Astrocyte (in vitro differentiated cells and primary cell): Measurements from ENCODE around the gene LRSAM1. TPM values are rescaled to one million over a fixed set of nuclear protein-coding genes. Genes with fewer than 3 reads are reported as not detected.
A peak's percentile ranks its signal among the peaks of the same experiment; 100 is the strongest.

Experiments
- DNase-seq: peaks from one replicate; pipeline ENCODE4 v3.0.0-alpha.2; 2010; ENCODE audit warnings: low read depth
- FAIRE-seq: peaks from 2 replicates; lab custom pipeline; 2011; peaks lifted over from hg19 to GRCh38; lab: Jason Lieb, UNC
- H2AFZ ChIP-seq: 2 replicates; pipeline ENCODE4 v1.6.0; 2012; ENCODE audit warnings: low read depth, low read length, inconsistent platforms
- H3K27ac ChIP-seq: 2 replicates; pipeline ENCODE4 v1.5.1; 2011; ENCODE audit warnings: low read depth, low read length, inconsistent platforms
- H3K27me3 ChIP-seq: 2 replicates; pipeline ENCODE4 v1.6.0; 2011; ENCODE audit warnings: low read length, inconsistent platforms; ENCODE audit not compliant: insufficient read depth
- H3K36me3 ChIP-seq: 2 replicates; pipeline ENCODE4 v1.5.1; 2011; ENCODE audit warnings: low read length, inconsistent platforms; ENCODE audit not compliant: insufficient read depth
- H3K4me1 ChIP-seq: 2 replicates; pipeline ENCODE4 v1.5.1; 2011; ENCODE audit warnings: low read length, inconsistent platforms; ENCODE audit not compliant: insufficient read depth
- H3K4me2 ChIP-seq: 2 replicates; pipeline ENCODE4 v1.6.0; 2012; ENCODE audit warnings: low read length, inconsistent platforms
- H3K4me3 ChIP-seq: 2 replicates; pipeline ENCODE4 v1.5.1; 2011; ENCODE audit warnings: low read depth, mild to moderate bottlenecking, low read length, inconsistent platforms; ENCODE audit not compliant: insufficient read depth
- H3K79me2 ChIP-seq: 2 replicates; pipeline ENCODE4 v1.6.0; 2012; ENCODE audit warnings: mild to moderate bottlenecking, low read length, inconsistent platforms; ENCODE audit not compliant: insufficient read depth
- H3K9ac ChIP-seq: 2 replicates; pipeline ENCODE4 v1.6.0; 2012; ENCODE audit warnings: mild to moderate bottlenecking, low read length, inconsistent platforms
- H3K9me3 ChIP-seq: 2 replicates; pipeline ENCODE4 v1.5.1; 2012; ENCODE audit warnings: low read depth, mild to moderate bottlenecking, low read length, inconsistent platforms; ENCODE audit not compliant: insufficient read depth
- H4K20me1 ChIP-seq: 2 replicates; pipeline ENCODE4 v1.6.0; 2012; ENCODE audit warnings: low read length, inconsistent platforms; ENCODE audit not compliant: insufficient read depth
- H3K27ac Mint-ChIP-seq: one replicate; pipeline ENCODE4 v1.8.0; 2021; ENCODE audit warnings: mild to moderate bottlenecking, mixed read lengths; ENCODE audit not compliant: unreplicated experiment
- H3K27me3 Mint-ChIP-seq: one replicate; pipeline ENCODE4 v1.8.0; 2021; ENCODE audit warnings: low read depth, mixed read lengths; ENCODE audit not compliant: unreplicated experiment
- H3K36me3 Mint-ChIP-seq: one replicate; pipeline ENCODE4 v1.8.0; 2021; ENCODE audit warnings: low read depth, mixed read lengths; ENCODE audit not compliant: unreplicated experiment
- H3K4me1 Mint-ChIP-seq: one replicate; pipeline ENCODE4 v1.8.0; 2021; ENCODE audit warnings: low read depth, mixed read lengths; ENCODE audit not compliant: unreplicated experiment
- H3K4me3 Mint-ChIP-seq: one replicate; pipeline ENCODE4 v1.8.0; 2021; ENCODE audit warnings: mild to moderate bottlenecking, moderate library complexity, mixed read lengths; ENCODE audit not compliant: unreplicated experiment
- H3K9me3 Mint-ChIP-seq: one replicate; pipeline ENCODE4 v1.8.0; 2021; ENCODE audit warnings: mild to moderate bottlenecking, mixed read lengths; ENCODE audit not compliant: unreplicated experiment
- EZH2 ChIP-seq: IDR thresholded peaks from 2 replicates; pipeline ENCODE4 v1.6.1; 2012; ENCODE audit warnings: mild to moderate bottlenecking, low read length, inconsistent platforms; ENCODE audit not compliant: insufficient read depth
- total RNA-seq: library from RNA; stranded (reverse); gene quantifications from 2 replicates; pipeline ENCODE4 v1.2.1, GENCODE V29; 2021
- TF ChIP-seq, protein P1 (sequence below): IDR thresholded peaks from 2 replicates; pipeline ENCODE4 v1.5.1; 2011; ENCODE audit warnings: low read depth, mild to moderate bottlenecking, inconsistent platforms, low read length, moderate library complexity; ENCODE audit not compliant: insufficient read depth

Gene LRSAM1
- total RNA-seq, 1 donor from 2014 or later = 18.7 TPM

GRCh38 chr9:127518091-127518856 is 67.0 kb downstream of the LRSAM1 start:
- no peak for TF ChIP-seq EZH2
- TF ChIP-seq, protein P1, sequence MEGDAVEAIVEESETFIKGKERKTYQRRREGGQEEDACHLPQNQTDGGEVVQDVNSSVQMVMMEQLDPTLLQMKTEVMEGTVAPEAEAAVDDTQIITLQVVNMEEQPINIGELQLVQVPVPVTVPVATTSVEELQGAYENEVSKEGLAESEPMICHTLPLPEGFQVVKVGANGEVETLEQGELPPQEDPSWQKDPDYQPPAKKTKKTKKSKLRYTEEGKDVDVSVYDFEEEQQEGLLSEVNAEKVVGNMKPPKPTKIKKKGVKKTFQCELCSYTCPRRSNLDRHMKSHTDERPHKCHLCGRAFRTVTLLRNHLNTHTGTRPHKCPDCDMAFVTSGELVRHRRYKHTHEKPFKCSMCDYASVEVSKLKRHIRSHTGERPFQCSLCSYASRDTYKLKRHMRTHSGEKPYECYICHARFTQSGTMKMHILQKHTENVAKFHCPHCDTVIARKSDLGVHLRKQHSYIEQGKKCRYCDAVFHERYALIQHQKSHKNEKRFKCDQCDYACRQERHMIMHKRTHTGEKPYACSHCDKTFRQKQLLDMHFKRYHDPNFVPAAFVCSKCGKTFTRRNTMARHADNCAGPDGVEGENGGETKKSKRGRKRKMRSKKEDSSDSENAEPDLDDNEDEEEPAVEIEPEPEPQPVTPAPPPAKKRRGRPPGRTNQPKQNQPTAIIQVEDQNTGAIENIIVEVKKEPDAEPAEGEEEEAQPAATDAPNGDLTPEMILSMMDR = no peak
- Histone ChIP-seq H3K9ac (peak overlapping the region; percentile 48), H3K4me2 (peak overlapping the region; percentile 15), H2AFZ (no peak overlapping the region), H3K79me2 (peaks cover 50% of the 10 kb centered on the region), H3K27me3 (no peaks in the 10 kb centered on the region), H4K20me1 (peaks cover 12% of the 10 kb centered on the region), H3K4me1 (peaks cover 63% of the 10 kb centered on the region), H3K27ac (peak overlapping the region; percentile 69), H3K4me3 (no peak overlapping the region), H3K9me3 (peaks cover 2% of the 10 kb centered on the region), H3K36me3 (peaks cover 35% of the 10 kb centered on the region)
- H3K9me3 Mint-ChIP-seq = no peaks in the 10 kb centered on the region
- H3K4me3 Mint-ChIP-seq = no peak overlapping the region
- H3K36me3 Mint-ChIP-seq = peaks cover 23% of the 10 kb centered on the region
- FAIRE-seq (no peak), DNase-seq (no peak)
- H3K27ac Mint-ChIP-seq = peak overlapping the region; percentile 93
- H3K27me3 Mint-ChIP-seq = no peaks in the 10 kb centered on the region
- H3K4me1 Mint-ChIP-seq = peaks cover 47% of the 10 kb centered on the region

DNA sequence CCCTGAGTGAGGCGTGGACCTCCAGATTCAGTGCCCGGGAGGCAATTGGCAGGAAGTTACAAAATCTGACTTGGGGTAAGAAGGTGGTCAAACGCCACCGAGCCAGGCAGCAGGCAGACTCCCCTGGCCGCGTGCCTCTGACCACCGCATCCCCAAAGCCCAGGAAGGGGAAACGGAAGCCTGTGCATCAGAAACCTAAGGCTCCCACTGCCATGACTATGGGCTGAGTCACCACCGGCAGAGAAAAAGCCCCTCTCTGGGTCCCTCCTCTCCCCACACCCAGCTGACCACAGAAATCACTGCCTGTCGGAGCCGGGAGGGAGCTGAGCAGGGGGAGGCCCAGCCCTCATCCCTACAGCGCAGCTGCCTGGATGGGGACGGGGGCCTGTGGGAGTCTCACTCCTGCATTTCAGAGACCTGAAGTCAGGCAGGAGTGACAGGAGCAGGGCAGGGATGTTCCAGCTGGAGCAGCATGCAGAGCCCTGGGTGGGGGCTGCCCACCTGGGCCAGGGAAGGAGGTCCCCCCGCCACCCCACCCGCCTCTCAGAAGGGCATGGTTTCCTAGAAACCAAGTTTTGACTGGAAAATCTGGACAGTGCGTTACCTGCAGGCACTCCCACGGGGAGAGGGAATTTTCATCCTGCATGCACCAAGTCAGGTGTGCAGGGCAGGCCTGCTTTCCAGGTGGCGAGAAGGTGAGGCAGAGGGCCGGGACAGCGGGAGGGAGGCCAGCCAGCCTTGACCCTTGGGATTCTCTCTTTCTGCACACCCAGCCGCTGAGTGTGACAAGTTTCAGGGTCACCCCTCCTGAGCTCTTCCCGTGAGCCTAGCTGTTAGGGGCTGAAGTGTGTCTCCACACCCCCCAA is 68.2 kb downstream of the LRSAM1 start:
- H3K9ac ChIP-seq = peak overlapping the region; percentile 70
- no peaks in the 10 kb centered on the region for H3K27me3 ChIP-seq
- H2AFZ ChIP-seq = no peak overlapping the region
- peaks cover 59% of the 10 kb centered on the region for H3K4me1 Mint-ChIP-seq
- H3K4me2 ChIP-seq = peak overlapping the region; percentile 68
- peak overlapping the region; percentile 99 for H3K27ac Mint-ChIP-seq
- H3K36me3 ChIP-seq = peaks cover 36% of the 10 kb centered on the region
- peaks cover 51% of the 10 kb centered on the region for H3K79me2 ChIP-seq
- no peak overlapping the region for H3K4me3 ChIP-seq
- H3K9me3 Mint-ChIP-seq = no peaks in the 10 kb centered on the region
- peaks cover 7% of the 10 kb centered on the region for H3K9me3 ChIP-seq
- FAIRE-seq = peak; percentile 89
- TF ChIP-seq, protein P1 = no peak
- no peak for TF ChIP-seq EZH2
- peaks cover 27% of the 10 kb centered on the region for H3K36me3 Mint-ChIP-seq
- peak; percentile 98 for DNase-seq
- peaks cover 74% of the 10 kb centered on the region for H3K4me1 ChIP-seq
- no peaks in the 10 kb centered on the region for H3K27me3 Mint-ChIP-seq
- H4K20me1 ChIP-seq = peaks cover 9% of the 10 kb centered on the region
- H3K4me3 Mint-ChIP-seq = peak overlapping the region; percentile 23
- peak overlapping the region; percentile 95 for H3K27ac ChIP-seq
